Right lobe of liver (tissue), 6 donors: Measurements from ENCODE around the gene KNTC1. TPM values are rescaled to one million over a fixed set of nuclear protein-coding genes. Genes with fewer than 3 reads are reported as not detected.

Experiments
- ATAC-seq, 4 donors: fragments of 200-7000 bp; cut with Tn5 transposase; one replicate each; pipeline ENCODE4 v1.9.1; 2020; ENCODE audit warnings: mild to moderate bottlenecking in 4 of 4, moderate library complexity in 4 of 4
- DNase-seq, 3 donors: peaks; one replicate each; pipeline ENCODE4 v3.0.0-alpha.2; 2020
- H3K27ac ChIP-seq, 3 donors: fragments of 200-600 bp; one replicate each; pipeline ENCODE4 v1.8.0; 2022
- H3K27me3 ChIP-seq, 2 donors: fragments of 200-600 bp; one replicate each; pipeline ENCODE4 v1.8.0; 2022
- H3K36me3 ChIP-seq, 4 donors: fragments of 200-600 bp; sonication (generic) in 1 of 4; one replicate each; pipeline versions ENCODE4 v1.5.1 to v1.8.0; 2017 to 2022; ENCODE audit warnings: control low read depth in 1 of 4
- H3K4me1 ChIP-seq, 4 donors: fragments of 200-600 bp; sonication (generic) in 1 of 4; one replicate each; pipeline versions ENCODE4 v1.5.1 to v1.8.0; 2017 to 2022; ENCODE audit warnings: control low read depth in 1 of 4
- H3K4me3 ChIP-seq, 3 donors: fragments of 200-600 bp; one replicate each; pipeline ENCODE4 v1.8.0; 2022
- H3K9me3 ChIP-seq, 4 donors: fragments of 200-600 bp; sonication (generic) in 1 of 4; one replicate each; pipeline versions ENCODE4 v1.5.1 to v1.8.0; 2017 to 2022; ENCODE audit warnings: control low read depth in 1 of 4
- POLR2A ChIP-seq: fragments of 450-650 bp; IDR thresholded peaks from one replicate; pipeline ENCODE4 v1.6.1; 2017; ENCODE audit warnings: antibody characterized with exemption, mild to moderate bottlenecking
- WGBS: methylation state at CpG from one replicate; pipeline ENCODE4 v1.1.6; 2018; ENCODE audit warnings: low coverage, low lambda C conversion rate; ENCODE audit not compliant: insufficient coverage; ENCODE audit errors: missing lambda C conversion rate; 5-methylcytosine and 5-hydroxymethylcytosine counted together
- intact Hi-C, 2 donors: fragments of 100-400 bp; cut with DNase I; formaldehyde crosslinking; loops; one replicate each; pipeline versions ENCODE4 v1.11.2 to v1.14.1; 2022
- total RNA-seq, 6 experiments: library from RNA; depleted of rRNA in 2 of 6; stranded (reverse); fragments of >200 nt in 2 of 6; fragmentation: NEBNext Ultra II Directional in 3 of 6; extraction: Animal tissue kit (Norgen Biotek cat#: 25700) in 3 of 6; gene quantifications; one replicate each; pipeline versions ENCODE4 v1.1.0 to v1.2.4, GENCODE V29; 2016 to 2023
- TF ChIP-seq, protein P1 (sequence below), 4 donors: fragments of 200-600 bp in 3 of 4; fragments of 450-650 bp in 1 of 4; IDR thresholded peaks; one replicate each; pipeline versions ENCODE4 v1.5.1 to v1.8.0; 2016 to 2022; ENCODE audit warnings: antibody characterized with exemption in 4 of 4, mild to moderate bottlenecking in 2 of 4
- donor health status: DM: no; HTN: yes; CAD: no.
- donor health status: DM: no; HTN: no; CAD: no.
- donor health status: DM: no; HTN: no; CAD: no.
- donor health status: DM: no; HTN: yes; CAD: no.
- donor health status: DM: no; HTN: yes; CAD: no.

KNTC1 gene
- total RNA-seq, 6 experiments from 2014 or later, result 2.1 to 10.7 (median 3.5) TPM

DNA sequence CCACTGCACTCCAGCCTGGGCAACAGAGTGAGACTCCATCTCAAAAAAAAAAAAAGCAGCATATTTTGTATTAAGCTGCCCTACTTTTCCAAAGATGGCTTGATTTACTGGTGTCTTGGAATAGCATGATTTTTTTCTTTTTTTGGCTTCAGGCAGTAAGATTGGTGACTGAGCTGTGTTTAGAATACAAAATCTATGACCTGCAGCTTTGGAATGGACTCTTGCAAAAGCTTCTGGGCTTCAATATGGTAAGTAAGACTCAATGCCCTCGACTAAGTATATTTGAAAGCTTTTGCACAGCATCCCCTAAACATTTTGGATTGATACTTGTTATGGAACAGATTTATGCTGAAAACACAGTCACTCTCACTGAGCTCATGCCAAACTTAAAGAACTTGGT lies 87.8 kb downstream of the KNTC1 start:
- no peak for DNase-seq
- Histone ChIP-seq H3K4me3 (no peak overlapping the region), H3K9me3 (no peaks in the 10 kb centered on the region), H3K36me3 (peaks cover 0 to 2% (median 0%) of the 10 kb centered on the region in 4 donors), H3K4me1 (no peaks in the 10 kb centered on the region), H3K27me3 (no peaks in the 10 kb centered on the region), H3K27ac (no peak overlapping the region)
- WGBS, result 88% methylated on average over 1 of the region's 1 CpG
- intact Hi-C loops, result no loop called here
- no peak for ATAC-seq
- no peak for TF ChIP-seq POLR2A
- TF ChIP-seq, protein P1, sequence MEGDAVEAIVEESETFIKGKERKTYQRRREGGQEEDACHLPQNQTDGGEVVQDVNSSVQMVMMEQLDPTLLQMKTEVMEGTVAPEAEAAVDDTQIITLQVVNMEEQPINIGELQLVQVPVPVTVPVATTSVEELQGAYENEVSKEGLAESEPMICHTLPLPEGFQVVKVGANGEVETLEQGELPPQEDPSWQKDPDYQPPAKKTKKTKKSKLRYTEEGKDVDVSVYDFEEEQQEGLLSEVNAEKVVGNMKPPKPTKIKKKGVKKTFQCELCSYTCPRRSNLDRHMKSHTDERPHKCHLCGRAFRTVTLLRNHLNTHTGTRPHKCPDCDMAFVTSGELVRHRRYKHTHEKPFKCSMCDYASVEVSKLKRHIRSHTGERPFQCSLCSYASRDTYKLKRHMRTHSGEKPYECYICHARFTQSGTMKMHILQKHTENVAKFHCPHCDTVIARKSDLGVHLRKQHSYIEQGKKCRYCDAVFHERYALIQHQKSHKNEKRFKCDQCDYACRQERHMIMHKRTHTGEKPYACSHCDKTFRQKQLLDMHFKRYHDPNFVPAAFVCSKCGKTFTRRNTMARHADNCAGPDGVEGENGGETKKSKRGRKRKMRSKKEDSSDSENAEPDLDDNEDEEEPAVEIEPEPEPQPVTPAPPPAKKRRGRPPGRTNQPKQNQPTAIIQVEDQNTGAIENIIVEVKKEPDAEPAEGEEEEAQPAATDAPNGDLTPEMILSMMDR (IDR thresholded peaks at IDR 0.05), result no peak

GRCh38 chr12:122615780-122616179 lies 88.7 kb downstream of the KNTC1 start:
- Histone ChIP-seq H3K36me3 (peaks cover 0 to 2% (median 0%) of the 10 kb centered on the region in 4 donors), H3K27me3 (no peaks in the 10 kb centered on the region), H3K9me3 (no peaks in the 10 kb centered on the region), H3K4me1 (no peaks in the 10 kb centered on the region), H3K27ac (no peak overlapping the region), H3K4me3 (no peak overlapping the region)
- DNase-seq, result no peak
- no peak for TF ChIP-seq POLR2A
- TF ChIP-seq, protein P1 (IDR thresholded peaks at IDR 0.05), result no peak
- WGBS, result 80% methylated on average over 4 of the region's 4 CpGs
- ATAC-seq, result no peak
- intact Hi-C loops, result no loop called here

GRCh38 chr12:122635471-122635870 lies 108.4 kb downstream of the KNTC1 start:
- ATAC-seq (no peak), DNase-seq (no peak)
- no peaks in the 10 kb centered on the region for H3K9me3 ChIP-seq
- no peak overlapping the region for H3K4me3 ChIP-seq
- H3K4me1 ChIP-seq, result no peaks in the 10 kb centered on the region
- no peak for TF ChIP-seq POLR2A
- TF ChIP-seq, protein P1 (IDR thresholded peaks at IDR 0.05), result no peak
- intact Hi-C loops, result no loop called here
- no peaks in the 10 kb centered on the region for H3K36me3 ChIP-seq
- 68% methylated on average over 5 of the region's 5 CpGs for WGBS
- no peaks in the 10 kb centered on the region for H3K27me3 ChIP-seq
- no peak overlapping the region for H3K27ac ChIP-seq

- Histone ChIP-seq H3K27me3 (no peaks in the 10 kb centered on the region), H3K4me3 (no peak overlapping the region), H3K27ac (no peak overlapping the region), H3K4me1 (no peaks in the 10 kb centered on the region), H3K9me3 (no peaks in the 10 kb centered on the region), H3K36me3 (no peaks in the 10 kb centered on the region)
- ATAC-seq (no peak), DNase-seq (no peak)
- TF ChIP-seq POLR2A, result no peak
- TF ChIP-seq, protein P1 (IDR thresholded peaks at IDR 0.05), result no peak
- intact Hi-C loops, result no loop called here
- 83% methylated on average over 4 of the region's 7 CpGs for WGBS
Measured at GRCh38 chr12:122643207-122643805, 116.3 kb downstream of the KNTC1 start.
